Measurements from ENCODE around the gene SS18L1.

Gene SS18L1

DNA sequence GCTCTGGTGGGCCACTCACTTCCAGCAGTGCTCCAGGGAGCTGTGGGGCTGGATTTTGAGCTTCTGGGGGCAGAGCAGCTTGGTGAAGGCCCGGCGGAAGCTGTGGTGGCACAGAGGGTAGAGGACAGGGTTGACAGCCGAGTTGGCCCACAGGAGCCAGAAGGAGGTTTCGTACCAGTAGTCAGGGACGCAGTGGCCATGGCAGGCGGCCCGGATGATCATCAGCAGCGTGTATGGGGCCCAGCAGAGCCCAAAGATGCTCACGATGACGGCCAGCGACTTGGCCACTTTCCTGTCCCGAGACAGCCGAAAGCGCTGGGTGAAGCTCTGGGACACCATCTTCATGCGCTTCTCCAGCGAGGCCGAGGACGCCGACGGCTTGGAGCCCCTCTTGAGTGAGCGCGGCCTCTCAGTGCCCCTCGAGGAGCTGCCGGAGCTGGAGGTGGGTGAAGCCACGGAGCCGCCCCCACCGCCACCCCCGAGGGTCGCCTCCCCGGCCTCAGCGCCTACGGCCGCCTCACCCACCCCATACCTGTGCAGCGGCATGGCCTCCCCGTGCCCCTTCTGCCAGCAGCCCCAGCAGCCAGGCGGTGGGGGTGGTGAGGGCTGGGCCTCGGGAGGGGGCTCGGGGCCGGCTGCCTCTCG is 72.5 kb downstream of the SS18L1 start:
- no peak for DNase-seq

DNA sequence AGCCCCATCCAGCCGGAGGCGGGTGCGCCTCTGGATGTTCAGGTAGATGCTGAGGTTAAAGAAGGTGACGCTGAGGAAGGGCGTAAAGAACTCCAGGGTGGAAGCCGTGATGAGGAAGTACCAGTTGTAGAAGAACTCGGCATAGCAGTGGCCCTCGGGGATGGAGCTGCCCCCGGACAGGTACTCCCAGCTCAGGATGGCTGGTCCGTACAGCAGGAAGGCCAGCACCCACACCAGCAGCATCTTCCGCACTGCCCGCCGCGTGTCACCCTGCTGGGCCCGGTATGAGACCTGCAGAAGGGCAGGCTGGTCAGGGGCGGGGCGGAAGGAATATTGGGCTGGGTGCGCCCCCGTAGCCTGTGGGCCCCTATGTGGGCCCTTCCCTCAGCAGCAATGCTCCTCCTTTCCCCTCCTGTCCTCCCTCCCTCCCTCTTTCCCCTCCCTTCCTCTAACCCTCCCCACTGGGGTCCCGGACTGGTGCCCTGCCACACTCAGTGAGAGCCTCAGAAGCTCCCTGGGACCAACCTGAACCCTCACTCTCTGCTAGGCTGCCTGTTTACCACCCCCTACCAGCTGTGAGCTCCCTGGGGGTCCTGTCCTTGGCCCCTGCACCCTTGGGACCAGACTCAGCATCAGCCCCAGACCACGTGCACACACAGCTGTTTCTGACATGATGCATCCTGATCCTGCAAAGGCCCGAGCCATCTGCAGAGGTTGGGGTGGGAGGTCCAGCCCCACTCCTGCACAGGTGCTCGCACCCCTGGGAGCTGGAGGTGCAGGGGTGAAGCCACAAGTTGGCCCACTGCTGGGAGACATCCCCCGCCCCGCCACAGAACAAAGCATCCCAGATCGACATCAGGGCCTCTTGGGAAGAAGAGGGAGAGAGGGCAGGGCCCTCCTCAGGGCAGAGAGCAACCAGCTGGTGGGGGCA is 73.3 kb downstream of the SS18L1 start:
- no peak for DNase-seq

DNA sequence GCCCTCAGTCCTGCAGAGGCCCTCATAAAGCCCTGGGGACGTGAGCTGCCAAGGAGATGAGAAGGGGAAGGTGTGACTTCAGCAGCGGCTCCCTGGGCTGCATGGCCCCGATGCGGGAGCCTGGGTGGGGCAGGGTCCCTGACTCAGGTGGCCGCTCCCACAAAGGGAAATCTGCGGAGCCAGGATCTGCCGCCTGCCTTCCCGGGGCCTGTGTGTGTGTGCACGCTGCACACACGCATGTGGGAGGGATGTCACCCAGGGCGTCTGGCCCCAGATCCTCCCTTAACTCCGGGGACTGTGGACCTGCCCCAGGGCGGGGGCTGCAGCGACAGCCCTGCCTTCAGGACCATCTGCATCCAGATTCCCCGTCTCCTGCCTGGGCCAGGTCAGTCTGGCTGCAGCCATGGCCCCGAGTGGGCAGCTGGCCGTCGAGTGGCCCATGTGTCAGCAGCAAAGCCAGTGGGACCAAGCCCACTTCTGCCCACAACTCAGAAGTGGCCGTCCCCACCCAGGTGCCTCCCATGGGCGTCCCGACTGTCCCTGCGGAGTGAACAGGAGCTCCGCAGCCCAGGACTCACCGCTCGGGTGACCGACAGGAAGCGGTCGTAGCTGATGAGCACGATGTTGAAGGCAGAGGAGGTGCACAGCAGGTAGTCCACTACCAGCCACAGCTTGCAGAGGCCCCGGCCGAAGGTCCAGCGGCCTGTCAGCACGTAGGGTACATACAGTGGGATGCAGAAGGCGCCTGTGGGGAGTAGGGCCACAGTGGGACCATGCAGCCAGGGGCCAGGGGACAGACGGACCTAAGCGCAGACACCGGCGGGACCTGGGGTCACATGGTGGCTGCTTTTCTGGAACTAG is 74.6 kb downstream of the SS18L1 start:
- DNase-seq = no peak

DNA sequence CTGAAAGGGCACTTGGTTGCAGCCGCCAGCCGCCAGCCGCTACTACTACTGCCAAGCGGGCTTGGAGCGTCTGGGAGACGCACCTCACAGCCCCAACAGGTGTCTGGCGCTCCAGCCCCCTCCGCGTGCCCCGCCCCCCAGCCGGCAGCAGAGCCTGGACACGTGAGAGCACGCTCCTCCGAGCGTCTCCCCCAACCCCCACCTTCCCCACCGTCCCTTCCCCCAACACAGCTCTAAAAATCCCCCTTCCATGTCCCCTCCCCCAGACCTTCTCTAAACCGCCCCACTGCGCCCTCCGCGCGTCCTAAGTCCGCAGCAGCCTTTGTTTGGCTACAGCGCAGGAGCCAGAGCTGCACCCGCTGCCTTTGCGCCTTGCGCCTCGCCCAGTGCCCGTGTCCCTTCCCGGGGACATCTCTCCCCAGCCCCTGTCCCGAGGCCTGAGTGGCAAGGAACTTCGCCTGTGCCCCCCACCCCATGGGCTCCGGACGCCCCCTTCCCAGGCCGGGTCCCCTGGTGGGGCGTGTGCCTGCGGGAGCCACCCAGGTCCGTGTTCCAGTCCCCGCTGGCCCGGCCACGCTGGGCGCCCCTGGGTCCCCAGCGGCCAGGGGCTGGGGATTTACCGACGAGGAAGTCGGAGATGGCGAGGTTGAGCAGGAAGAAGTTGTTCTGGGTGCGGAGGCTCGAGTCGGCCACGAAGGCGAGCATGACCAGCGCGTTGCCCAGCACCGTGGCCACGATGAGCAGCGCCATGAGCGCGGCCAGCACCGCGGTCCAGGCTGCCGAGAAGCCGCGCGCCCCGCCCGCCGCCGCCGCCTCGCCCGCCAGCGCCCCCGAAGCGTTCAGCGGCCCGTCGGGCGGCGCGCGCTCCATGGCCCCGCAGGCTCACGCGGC is 75.8 kb downstream of the SS18L1 start:
- DNase-seq = no peak

DNA sequence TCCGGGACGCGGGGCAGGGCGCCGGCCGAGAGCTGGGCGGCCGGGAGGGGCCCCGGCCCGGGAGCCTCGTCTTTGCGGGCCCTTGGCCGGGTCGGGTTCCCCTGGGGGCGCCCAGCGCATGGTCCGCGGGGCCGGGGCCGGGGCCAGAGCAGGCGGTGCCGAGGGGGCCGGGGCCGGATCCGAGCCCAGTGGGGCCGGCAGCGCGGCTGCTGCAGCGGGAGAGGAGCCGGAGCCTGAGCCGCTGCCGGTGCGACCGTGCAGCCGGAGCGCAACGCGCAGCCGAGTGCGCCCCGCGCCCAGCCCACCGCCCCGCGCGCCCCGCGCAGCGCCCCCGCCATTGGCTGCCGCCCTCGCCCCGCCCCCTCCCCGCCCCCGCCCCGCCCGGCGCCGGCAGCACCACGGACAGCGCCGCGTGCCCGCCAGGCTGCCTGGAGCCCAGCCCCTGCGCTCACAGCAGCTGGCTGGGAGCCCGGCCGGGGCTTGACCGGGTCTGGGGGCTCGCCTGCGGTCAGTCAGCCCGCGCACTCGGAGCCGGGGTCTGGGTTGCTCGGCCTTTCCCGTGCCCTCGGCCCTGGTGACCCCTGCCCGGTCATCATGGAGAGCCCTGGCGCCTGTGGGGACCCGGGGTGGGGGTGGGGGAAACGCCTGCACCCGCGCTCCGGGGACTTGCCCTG is 76.6 kb downstream of the SS18L1 start, which contains the start of gene HRH3:
HRH3 (minus strand) TSS at position 287 of the 674 bp plus-strand sequence. CDS start 308 bp downstream, outside the sequence.
- peak; percentile 37 to 49 for DNase-seq

DNA sequence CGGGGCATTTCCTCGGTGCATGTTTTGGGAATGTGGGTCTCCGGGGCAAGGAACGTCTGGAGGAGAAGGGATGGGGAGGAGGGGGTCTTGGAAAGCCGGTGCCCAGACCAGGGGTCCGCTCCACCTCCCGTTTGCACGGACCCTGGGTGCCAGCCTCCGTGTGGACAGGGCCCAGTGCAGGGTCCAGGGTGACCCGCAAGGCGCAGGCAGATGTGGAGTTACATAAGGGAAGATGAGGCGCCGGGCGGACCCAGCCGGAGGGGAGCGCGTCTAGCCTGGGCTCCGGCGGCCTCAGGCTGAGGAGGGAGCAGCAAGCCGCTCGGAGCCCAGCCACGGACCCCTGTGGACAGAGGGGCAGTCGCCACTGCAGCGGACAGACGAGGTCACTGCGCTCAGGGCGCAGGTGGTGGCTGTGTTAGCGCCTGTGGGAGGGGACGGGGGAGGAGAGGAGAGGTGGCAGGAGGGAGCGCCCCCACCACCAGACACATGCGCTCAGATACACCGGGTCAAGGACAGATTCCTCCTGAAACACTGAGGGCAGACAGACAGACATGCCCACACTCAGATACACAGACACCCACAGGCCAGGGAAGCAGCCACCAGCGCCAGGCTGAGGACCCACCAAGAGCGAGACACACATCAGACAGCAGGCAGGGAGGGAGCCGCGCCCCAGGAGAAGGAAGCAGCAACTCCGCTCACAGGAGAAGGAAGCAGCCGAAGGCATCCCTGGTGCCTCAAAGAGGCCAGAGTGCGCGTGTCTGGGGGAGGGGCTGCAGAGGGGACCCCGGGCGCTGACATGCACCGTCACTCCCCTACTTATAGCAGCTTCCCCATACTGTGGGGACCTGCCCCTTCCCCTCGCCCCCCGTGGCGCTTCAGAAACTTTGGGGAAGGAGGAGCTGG is 77.3 kb downstream of the SS18L1 start:
- DNase-seq = no peak

DNA sequence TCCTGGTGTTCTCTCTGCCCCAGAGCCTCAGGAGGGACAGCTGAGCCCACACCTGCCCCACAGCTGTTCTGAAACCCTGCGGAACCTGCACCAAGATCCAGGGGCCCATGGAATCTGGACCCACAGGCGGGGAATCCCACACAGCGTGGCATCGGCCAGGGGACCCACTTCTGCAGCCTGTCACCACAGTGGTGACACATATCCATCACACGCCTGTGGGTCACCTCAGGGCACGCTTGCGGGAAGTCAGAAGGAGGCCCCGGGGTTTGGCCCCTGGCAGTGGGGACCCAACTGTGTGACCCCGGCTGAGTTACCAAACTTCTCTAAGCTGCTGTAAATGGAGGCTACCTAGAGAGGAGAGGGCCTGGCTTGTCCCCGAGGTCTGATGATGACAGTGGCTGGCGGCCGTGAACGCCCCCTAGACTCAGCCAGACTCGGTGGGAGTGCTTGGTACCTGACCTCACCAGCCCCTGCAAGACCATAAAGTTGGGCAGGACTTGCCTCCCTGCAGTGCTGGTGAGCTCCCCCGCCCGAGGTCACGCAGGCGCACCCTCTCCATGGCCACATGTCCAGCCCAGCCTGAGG is 78.8 kb downstream of the SS18L1 start:
- no peak for DNase-seq

DNA sequence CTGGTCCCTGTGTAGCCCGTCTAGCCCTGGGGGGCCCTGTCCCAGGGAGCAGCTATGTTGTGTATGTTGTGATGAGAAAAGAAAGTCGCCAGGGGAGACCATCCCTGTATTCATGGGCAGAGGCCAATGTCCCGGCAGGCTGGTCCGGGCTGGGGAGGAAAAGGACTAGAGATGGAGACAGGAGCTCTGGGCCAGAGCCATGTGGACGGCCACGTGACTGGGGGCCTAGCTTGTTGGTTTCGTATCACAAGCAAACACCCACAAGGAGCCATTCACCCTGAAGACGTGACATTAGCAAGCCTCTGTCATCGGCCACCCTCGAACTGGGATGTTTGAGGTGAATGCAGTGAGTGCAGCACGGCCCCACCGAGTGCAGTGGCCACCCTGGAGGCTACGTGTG is 79.4 kb downstream of the SS18L1 start:
- no peak for DNase-seq

DNA sequence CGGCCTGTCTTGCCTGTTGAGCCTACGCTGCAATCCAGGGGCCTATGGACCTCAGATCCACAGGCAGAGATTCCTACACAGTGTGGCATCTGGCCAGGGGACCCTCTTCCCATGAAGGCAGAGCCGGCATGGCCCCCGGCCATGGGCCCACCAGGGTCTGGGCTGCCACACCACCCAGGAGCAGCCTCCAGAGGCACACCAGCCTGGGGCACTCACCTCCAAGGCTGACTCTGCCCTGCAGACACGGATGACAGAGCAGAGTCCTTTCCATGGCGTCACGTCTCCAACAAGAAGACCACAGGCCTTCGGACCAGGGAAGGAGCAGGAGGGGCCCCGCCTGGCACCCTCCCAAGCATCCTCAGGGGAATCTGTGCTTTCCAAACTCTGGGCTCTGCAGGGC is 80.0 kb downstream of the SS18L1 start:
- DNase-seq = no peak

DNA sequence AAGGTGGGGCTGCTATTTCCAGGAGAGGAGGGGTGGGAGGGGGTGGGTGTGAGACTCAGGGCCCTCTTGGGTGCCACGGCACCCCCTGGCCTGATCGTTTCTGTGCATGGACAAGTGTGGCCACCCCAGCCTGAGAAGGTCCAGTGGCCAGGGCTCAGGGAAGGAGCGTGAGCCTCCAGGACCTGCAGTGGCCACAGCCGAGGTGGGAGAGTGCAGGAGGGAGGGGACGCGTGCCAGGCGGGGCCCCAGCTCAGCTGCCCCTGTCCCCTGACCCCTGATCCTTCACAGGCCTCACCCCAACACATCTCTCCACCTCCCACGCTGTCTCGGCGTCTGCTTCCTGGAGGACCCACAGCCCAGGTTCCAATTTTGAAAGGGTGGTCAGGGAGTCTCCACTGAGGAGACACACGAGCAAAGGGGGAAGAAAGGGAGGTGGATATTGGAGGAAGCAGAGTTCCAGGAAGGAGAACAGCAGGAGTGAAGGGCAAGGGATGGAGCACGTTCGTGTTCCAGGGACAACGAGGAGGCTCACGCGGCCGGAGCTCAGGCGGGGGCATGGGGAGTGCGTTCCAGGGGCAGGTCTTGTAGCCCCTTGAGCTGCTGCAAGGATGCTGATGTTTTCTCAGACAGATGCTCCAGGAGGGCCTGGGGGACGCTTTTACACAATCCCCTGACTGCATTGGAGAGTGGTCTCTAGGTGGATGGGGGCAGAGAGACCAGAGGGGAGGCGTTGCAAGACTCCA is 80.7 kb downstream of the SS18L1 start:
- DNase-seq = no peak

DNA sequence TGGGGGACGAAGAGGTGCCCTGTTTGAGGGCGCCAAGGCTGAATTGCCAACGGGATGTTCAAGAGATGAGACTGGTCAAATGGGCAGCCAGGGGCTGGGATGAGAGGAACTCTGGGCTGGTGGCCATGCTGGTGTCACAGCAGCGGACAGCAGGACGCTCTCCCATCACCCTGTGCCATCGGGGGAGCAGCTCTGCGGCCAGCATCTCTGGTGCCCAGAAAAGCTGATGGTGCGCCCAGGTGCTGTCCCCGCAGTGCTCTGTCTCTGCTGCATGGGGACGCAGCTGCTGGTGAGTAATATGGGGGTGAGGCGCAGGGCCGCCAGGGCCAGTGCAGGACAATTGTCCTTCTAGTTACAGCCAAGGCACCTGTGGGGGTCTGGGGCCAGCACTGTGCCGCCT is 81.5 kb downstream of the SS18L1 start:
- DNase-seq = no peak

DNA sequence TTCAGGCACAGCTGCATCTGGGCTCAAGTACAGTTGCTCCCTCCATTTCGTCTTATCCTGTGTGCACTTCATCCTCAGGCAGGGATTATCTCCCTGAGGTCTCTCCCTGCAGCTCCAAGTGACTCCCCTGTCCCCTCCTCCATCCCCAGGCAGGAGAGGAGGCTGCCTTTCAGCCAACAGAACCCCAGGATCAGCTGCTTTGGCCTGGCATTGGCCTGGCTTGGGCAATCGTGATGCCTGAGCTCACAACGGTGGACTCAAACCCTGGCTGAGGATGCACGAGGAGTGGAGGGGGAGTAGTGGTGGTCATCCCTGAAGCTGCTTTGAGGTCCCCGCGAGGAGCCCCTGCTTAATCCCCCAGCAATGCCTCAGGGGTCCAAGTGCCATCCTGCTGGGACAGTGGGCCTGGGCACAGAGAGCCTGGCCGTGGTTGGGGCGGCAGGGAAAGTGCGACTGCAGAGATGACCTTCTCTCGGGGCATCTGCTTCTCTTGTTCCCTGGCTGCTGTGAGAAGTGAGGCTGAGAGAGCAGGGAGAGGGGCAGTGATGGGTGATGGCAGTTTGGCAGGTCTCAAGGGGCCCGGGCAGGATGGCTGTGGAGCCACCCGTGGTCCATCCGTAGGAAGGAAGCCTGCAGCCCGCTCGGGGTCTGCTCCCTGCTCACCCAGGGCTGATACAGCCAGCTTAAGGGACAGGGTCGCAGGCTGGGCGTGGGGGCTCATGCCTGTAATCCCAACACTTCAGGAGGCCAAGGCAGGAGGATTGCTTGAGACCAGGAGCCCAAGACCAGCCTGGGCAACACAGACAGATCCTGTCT is 82.5 kb downstream of the SS18L1 start:
- DNase-seq = no peak

DNA sequence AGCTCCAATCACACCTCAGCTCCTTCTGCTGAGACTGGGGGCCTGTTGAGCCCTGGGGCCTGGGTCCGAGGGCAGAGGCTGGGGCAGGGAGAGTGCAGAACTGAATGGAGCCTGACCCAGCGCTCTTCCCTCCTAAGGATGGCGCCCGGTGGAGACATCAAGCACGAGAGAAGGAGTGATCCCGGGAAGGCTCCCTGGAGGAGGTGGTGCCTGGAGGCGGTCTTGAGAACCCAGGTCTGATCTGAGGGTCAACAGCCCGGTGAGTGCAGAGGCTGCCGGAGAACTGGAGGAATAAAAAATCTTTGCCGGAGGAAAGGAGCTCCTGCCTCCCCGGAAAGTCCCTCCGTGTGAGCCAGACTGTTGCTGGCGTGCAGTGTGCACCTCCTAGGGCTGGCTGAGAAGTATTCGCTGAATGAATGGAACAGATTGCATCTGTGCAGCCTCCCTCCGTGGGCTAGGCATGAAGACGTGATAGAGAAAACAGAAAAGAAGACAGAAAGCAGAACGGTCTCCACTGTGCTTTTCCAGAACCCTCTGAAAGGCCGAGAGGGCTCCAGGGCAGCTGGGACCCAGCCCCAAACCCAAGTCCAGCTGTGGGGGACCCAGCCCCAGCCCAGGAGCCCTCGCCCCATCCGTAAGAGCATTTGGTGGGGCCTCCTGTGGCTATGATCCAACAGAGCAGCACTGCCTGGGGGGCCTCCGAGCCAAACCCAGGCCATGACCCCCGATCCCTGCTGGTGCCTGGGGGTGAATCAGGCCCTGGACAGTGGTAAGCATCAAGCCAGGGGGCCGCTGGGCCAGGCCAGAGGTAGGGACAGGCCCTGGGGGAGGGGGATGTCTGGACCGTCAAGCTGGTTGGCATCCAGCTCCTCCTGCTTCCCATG is 83.4 kb downstream of the SS18L1 start:
- no peak for DNase-seq

DNA sequence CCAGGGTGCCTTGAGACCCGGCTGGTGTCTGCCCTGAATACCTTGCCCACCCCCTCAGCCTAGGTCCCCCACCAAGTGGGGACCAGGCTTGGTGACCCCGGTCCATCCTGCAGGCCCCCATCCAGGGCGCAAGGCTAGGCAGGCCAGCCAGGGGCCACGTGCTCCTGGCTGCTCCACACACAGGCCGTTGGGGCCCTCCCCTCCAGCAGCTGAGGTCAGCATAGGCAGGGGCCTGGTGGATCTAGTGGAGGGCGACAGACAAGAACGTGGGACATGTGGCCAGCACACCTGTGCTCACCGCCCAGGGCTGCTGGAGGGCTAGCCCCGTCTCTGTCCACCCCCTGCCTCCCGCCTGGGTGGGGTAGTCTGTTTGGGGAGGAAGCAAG is 84.0 kb downstream of the SS18L1 start:
- no peak for DNase-seq

DNA sequence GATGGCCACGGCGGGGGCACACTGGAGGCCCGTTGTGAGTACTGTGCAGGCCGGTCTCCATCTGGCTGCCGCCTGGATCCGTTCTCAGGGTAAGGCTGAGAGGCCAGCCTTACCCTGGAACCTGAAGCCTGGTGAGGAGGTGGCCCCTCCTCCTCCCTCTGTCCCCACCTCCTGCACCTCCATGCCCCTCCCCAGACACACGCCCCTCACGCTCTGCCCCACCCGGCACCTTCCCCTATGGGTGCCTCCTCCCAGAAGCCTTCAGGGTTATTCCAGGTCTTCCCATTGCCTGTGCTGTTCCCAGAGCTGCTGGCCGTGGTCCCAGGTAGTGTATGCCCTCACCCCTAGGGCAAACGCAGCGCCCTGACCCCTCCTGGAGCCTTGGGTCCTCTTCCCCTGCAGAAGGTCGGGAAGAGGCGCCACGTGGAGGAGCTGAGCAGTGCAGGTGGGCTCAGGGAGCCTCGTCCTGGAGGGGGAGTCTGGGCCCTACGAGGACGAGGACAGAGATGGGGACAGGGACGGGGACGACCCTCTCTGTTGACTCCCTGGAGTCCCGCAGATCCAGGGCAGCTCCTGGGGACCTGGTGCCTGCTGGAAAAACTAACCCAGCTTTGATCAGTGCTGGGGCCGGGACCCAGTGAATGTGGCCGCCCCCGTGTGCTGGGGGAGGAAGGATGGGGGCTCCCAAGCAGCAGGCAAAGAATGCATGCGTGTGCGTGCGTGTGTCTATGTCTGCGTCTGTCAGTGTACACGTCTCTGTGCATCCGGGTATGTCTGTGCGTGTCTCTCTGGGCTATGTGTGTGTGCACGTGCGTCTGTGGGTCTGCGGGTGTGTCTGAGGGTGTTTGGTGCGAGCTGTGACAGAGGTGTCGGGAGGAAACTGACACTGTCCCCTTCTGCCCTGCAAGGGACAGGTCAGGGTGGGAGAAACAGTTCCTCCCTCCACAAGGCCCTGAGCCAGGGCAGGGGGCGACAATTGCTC is 84.7 kb downstream of the SS18L1 start:
- no peak for DNase-seq

DNA sequence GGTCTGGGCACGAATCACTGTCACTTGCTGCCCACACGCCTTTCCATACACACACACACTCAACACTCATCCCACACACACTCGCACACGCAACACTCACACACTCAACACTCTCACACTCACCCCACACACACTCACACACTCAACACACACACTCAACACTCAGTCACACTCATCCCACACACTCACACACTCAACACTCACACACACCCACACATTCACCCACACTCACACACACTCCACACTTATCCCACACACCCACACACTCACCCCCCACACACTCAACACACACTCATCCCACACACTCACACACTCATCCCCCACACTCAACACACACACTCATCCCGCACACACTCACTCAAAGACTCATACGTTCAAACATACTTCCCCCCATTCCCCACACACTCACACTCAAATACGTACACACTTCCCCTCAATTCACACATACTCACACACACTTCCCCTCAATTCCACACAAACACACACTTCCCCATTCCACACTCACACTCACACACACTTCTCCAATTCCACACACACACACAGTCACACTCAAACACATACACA is 85.5 kb downstream of the SS18L1 start:
- DNase-seq = no peak
